NT2/D1 (cell line): ENCODE results near the gene ABTB2.

Experiments
- DNase-seq: peaks from one replicate; pipeline ENCODE4 v3.0.0-alpha.2; 2011; ENCODE audit warnings: low read depth, low spot score
- H3K27me3 ChIP-seq: 2 replicates; pipeline ENCODE4 v1.6.0; 2011; ENCODE audit warnings: mild to moderate bottlenecking; ENCODE audit not compliant: insufficient read length, insufficient read depth
- H3K36me3 ChIP-seq: 2 replicates; pipeline ENCODE4 v1.6.1; 2011; ENCODE audit warnings: mild to moderate bottlenecking, low read length, mixed read lengths; ENCODE audit not compliant: insufficient read depth, insufficient read length
- H3K4me1 ChIP-seq: 2 replicates; pipeline ENCODE4 v1.5.1; 2011; ENCODE audit not compliant: insufficient read depth, insufficient read length
- H3K4me3 ChIP-seq: 2 replicates; pipeline ENCODE4 v1.5.1; 2011; ENCODE audit warnings: low read depth; ENCODE audit not compliant: insufficient read length
- H3K9ac ChIP-seq: 2 replicates; pipeline ENCODE4 v1.6.0; 2011; ENCODE audit warnings: low read depth; ENCODE audit not compliant: insufficient read length
- H3K9me3 ChIP-seq: 2 replicates; pipeline ENCODE4 v1.5.1; 2011; ENCODE audit warnings: mild to moderate bottlenecking, low read length; ENCODE audit not compliant: insufficient read depth
- SUZ12 ChIP-seq: IDR thresholded peaks from 2 replicates; pipeline ENCODE4 v1.6.1; 2011; ENCODE audit not compliant: insufficient read length, insufficient read depth; ENCODE audit errors: extremely low read depth
- YY1 ChIP-seq: IDR thresholded peaks from 2 replicates; pipeline ENCODE4 v1.6.1; 2011; ENCODE audit not compliant: insufficient read length, insufficient read depth
- ZNF274 ChIP-seq: IDR thresholded peaks from 2 replicates; pipeline ENCODE4 v1.6.1; 2011; ENCODE audit warnings: mild to moderate bottlenecking, low read depth, low read length

The ABTB2 gene

GRCh38 chr11:34305780-34306179, 52.0 kb downstream of the ABTB2 start:
- no peak overlapping the region for H3K9ac ChIP-seq
- no peaks in the 10 kb centered on the region for H3K36me3 ChIP-seq
- H3K9me3 ChIP-seq = no peaks in the 10 kb centered on the region
- H3K27me3 ChIP-seq = no peaks in the 10 kb centered on the region
- H3K4me3 ChIP-seq = no peak overlapping the region
- TF ChIP-seq ZNF274 (no peak), SUZ12 (no peak), YY1 (no peak)
- DNase-seq = no peak
- peaks cover 9% of the 10 kb centered on the region for H3K4me1 ChIP-seq

GRCh38 chr11:34305193-34305592, 52.6 kb downstream of the ABTB2 start:
- DNase-seq = no peak
- H3K27me3 ChIP-seq = no peaks in the 10 kb centered on the region
- H3K9me3 ChIP-seq = no peaks in the 10 kb centered on the region
- no peak overlapping the region for H3K4me3 ChIP-seq
- TF ChIP-seq YY1 (no peak), SUZ12 (no peak), ZNF274 (no peak)
- no peak overlapping the region for H3K9ac ChIP-seq
- no peaks in the 10 kb centered on the region for H3K36me3 ChIP-seq
- H3K4me1 ChIP-seq = peaks cover 4% of the 10 kb centered on the region

GRCh38 chr11:34303028-34303570, 54.7 kb downstream of the ABTB2 start:
- peaks cover 8% of the 10 kb centered on the region for H3K4me1 ChIP-seq
- H3K9ac ChIP-seq = no peak overlapping the region
- TF ChIP-seq ZNF274 (no peak), SUZ12 (no peak), YY1 (no peak)
- no peaks in the 10 kb centered on the region for H3K9me3 ChIP-seq
- no peaks in the 10 kb centered on the region for H3K36me3 ChIP-seq
- no peak for DNase-seq
- no peak overlapping the region for H3K4me3 ChIP-seq
- H3K27me3 ChIP-seq = no peaks in the 10 kb centered on the region

GRCh38 chr11:34302046-34302921, 55.5 kb downstream of the ABTB2 start:
- no peaks in the 10 kb centered on the region for H3K27me3 ChIP-seq

GRCh38 chr11:34300926-34301295, 56.9 kb downstream of the ABTB2 start:
- H3K27me3 ChIP-seq = no peaks in the 10 kb centered on the region
- H3K4me1 ChIP-seq = peaks cover 3% of the 10 kb centered on the region
- no peaks in the 10 kb centered on the region for H3K9me3 ChIP-seq
- no peak overlapping the region for H3K9ac ChIP-seq
- no peak overlapping the region for H3K4me3 ChIP-seq
- DNase-seq = no peak
- H3K36me3 ChIP-seq = no peaks in the 10 kb centered on the region
- TF ChIP-seq YY1 = no peak
- TF ChIP-seq ZNF274 = no peak
- no peak for TF ChIP-seq SUZ12

More at GRCh38 chr11:34302046-34302921, 55.5 kb downstream of the ABTB2 start:
- no peak overlapping the region for H3K4me3 ChIP-seq
- H3K9ac ChIP-seq = no peak overlapping the region
- H3K36me3 ChIP-seq = no peaks in the 10 kb centered on the region
- peaks cover 8% of the 10 kb centered on the region for H3K4me1 ChIP-seq
- H3K9me3 ChIP-seq = no peaks in the 10 kb centered on the region
- TF ChIP-seq SUZ12 = no peak
- no peak for DNase-seq

- no peak overlapping the region for H3K9ac ChIP-seq
- no peaks in the 10 kb centered on the region for H3K27me3 ChIP-seq
- peaks cover 3% of the 10 kb centered on the region for H3K4me1 ChIP-seq
- no peaks in the 10 kb centered on the region for H3K9me3 ChIP-seq
- H3K36me3 ChIP-seq = no peaks in the 10 kb centered on the region
- no peak overlapping the region for H3K4me3 ChIP-seq
- no peak for DNase-seq
- TF ChIP-seq YY1 (no peak), SUZ12 (no peak), ZNF274 (no peak)
These were observed 57.5 kb downstream of the ABTB2 start for GRCh38 chr11:34300026-34300925.

- DNase-seq = no peak
- Histone ChIP-seq H3K36me3 (no peaks in the 10 kb centered on the region), H3K9ac (no peak overlapping the region)
These were observed 58.4 kb downstream of the ABTB2 start for GRCh38 chr11:34299284-34299972.

More at GRCh38 chr11:34299284-34299972, 58.4 kb downstream of the ABTB2 start:
- Histone ChIP-seq H3K4me1 (peaks cover 3% of the 10 kb centered on the region), H3K4me3 (no peak overlapping the region), H3K9me3 (no peaks in the 10 kb centered on the region), H3K27me3 (no peaks in the 10 kb centered on the region)
- TF ChIP-seq ZNF274 = no peak
- no peak for TF ChIP-seq YY1
- no peak for TF ChIP-seq SUZ12
